Stimulated activated CD8-positive, alpha-beta memory T cell treated with anti-CD3 and anti-CD28 coated beads, Interleukin-15, amount 100 ng/mL, for 48 hours (primary cell): ENCODE data around the gene ADGRF5.

ENCODE experiments used
- DNase-seq, 2 donors: peaks; one replicate each; pipeline ENCODE4 v3.0.0-alpha.2; 2020; ENCODE audit warnings: low read depth in 2 of 2

The ADGRF5 gene

GRCh38 chr6:46921731-46922130 lies at the start of gene ADGRF5:
Gene ADGRF5, minus strand, starts transcription at chr6:46921938. Its CDS starts 15,176 bp downstream, at chr6:46906762.
- DNase-seq, result no peak

- no peak for DNase-seq
Observed at GRCh38 chr6:46969206-46969605, 47.5 kb upstream of the ADGRF5 start.

- DNase-seq, result no peak
Observed at GRCh38 chr6:46967826-46968349, 46.1 kb upstream of the ADGRF5 start.

- DNase-seq, result no peak
Observed at GRCh38 chr6:46964716-46965519, 43.2 kb upstream of the ADGRF5 start.

GRCh38 chr6:46963626-46964025 lies 41.9 kb upstream of the ADGRF5 start:
- DNase-seq, result no peak

GRCh38 chr6:46963039-46963438 lies 41.3 kb upstream of the ADGRF5 start:
- no peak for DNase-seq

GRCh38 chr6:46961711-46962110 lies 40.0 kb upstream of the ADGRF5 start:
- no peak for DNase-seq

- no peak for DNase-seq
Observed at GRCh38 chr6:46961232-46961631, 39.5 kb upstream of the ADGRF5 start.

GRCh38 chr6:46959419-46959818 lies 37.7 kb upstream of the ADGRF5 start:
- DNase-seq, result no peak

- DNase-seq, result no peak
Observed at GRCh38 chr6:46956409-46956808, 34.7 kb upstream of the ADGRF5 start.

GRCh38 chr6:46954837-46955451 lies 33.2 kb upstream of the ADGRF5 start:
- no peak for DNase-seq

- no peak for DNase-seq
Observed at GRCh38 chr6:46953921-46954320, 32.2 kb upstream of the ADGRF5 start.

GRCh38 chr6:46949632-46950280 lies 28.0 kb upstream of the ADGRF5 start:
- no peak for DNase-seq

- DNase-seq, result no peak
Observed at GRCh38 chr6:46948699-46949098, 27.0 kb upstream of the ADGRF5 start.

GRCh38 chr6:46947497-46947896 lies 25.8 kb upstream of the ADGRF5 start:
- no peak for DNase-seq

- DNase-seq, result no peak
Observed at GRCh38 chr6:46940433-46941226, 18.9 kb upstream of the ADGRF5 start.

- DNase-seq, result no peak
Observed at GRCh38 chr6:46937642-46938041, 15.9 kb upstream of the ADGRF5 start.

- no peak for DNase-seq
Observed at GRCh38 chr6:46935687-46936086, 13.9 kb upstream of the ADGRF5 start.

GRCh38 chr6:46933751-46934150 lies 12.0 kb upstream of the ADGRF5 start:
- DNase-seq, result no peak

GRCh38 chr6:46932526-46933319 lies 11.0 kb upstream of the ADGRF5 start:
- DNase-seq, result no peak

GRCh38 chr6:46931416-46931815 lies 9.7 kb upstream of the ADGRF5 start:
- no peak for DNase-seq
